HG03097 (cell line): Measurements from ENCODE around the gene HABP4.

Experiments used
- ATAC-seq: cut with Tn5 transposase; IDR thresholded peaks from one replicate; pipeline ENCODE4 v1.9.1; 2021; ENCODE audit not compliant: unreplicated experiment, low FRiP score

The HABP4 gene, protein sequence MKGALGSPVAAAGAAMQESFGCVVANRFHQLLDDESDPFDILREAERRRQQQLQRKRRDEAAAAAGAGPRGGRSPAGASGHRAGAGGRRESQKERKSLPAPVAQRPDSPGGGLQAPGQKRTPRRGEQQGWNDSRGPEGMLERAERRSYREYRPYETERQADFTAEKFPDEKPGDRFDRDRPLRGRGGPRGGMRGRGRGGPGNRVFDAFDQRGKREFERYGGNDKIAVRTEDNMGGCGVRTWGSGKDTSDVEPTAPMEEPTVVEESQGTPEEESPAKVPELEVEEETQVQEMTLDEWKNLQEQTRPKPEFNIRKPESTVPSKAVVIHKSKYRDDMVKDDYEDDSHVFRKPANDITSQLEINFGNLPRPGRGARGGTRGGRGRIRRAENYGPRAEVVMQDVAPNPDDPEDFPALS

DNA sequence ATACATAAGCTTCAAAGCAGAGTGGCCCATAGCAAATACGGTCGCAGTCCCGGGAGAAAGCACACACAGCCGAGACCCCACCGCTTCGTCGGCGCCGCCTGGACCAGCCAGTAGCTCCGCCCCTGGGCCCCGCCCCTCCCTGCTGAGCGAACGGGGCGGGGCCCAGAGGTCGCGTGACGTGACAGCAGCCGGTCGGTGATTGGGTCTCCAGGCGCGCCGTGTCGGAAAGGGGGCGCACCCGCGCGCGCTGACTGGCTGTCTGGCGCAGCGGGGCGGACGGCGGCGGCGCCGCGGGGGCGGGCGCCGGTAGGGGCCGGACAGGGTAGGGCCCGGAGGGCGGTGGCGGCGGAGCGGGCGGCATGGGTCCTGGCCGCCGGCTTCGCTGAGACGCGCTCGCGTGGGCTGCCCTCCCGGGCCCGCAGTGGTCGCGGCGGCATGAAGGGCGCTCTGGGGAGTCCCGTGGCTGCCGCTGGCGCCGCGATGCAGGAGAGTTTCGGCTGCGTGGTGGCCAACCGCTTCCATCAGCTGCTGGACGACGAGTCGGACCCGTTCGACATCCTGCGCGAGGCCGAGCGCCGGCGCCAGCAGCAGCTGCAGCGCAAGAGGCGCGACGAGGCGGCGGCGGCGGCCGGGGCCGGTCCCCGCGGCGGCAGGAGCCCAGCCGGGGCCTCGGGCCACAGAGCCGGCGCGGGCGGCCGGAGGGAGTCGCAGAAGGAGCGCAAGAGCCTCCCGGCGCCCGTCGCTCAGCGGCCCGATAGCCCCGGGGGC, at the start of gene HABP4:
TSS of gene HABP4 (plus strand) at position 325 of the 768 bp plus-strand sequence. CDS start at position 436, 111 bp downstream.
- ATAC-seq: peak; percentile 94

- no peak for ATAC-seq
Measured at GRCh38 chr9:96408409-96409280, 41.3 kb upstream of the HABP4 start.

GRCh38 chr9:96411129-96411838, 38.7 kb upstream of the HABP4 start:
- no peak for ATAC-seq

DNA sequence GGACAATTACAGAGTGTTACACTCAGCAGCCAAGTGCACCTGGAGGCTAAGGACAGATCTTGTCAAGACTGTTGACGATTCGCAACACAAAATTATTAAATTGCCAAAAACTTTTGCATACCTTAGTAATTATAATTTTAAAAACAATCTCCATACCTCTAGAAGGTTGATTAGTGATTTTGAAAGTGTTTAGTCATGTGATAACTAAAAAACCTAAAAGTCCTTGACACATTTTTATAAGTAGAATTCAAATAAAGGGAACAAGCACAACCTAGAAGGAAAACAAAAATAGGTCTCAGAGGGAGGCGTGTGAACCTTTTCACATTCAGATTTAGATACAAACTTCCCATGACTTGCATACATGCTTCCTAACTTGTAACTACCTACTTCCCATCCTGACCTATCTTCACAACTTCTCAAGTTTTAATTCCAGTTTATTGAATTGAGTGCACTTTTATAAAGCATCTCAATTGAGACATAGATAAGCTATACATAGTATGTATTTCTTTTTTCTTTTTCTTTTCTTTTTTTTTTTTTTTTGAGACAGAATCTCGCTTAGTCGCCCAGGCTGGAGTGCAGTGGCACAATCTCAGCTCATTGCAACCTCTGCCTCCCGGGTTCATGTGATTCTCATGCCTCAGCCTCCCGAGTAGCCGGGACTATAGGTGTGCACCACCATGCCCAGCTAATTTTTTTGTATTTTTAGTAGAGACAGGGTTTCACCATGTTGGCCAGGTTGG, 37.6 kb upstream of the HABP4 start:
- no peak for ATAC-seq

GRCh38 chr9:96413302-96414221, 36.4 kb upstream of the HABP4 start:
- ATAC-seq: no peak

- ATAC-seq: peak; percentile 15
Measured at GRCh38 chr9:96417051-96417586, 32.9 kb upstream of the HABP4 start.

- ATAC-seq: no peak
Measured at GRCh38 chr9:96417661-96418082, 32.3 kb upstream of the HABP4 start.

DNA sequence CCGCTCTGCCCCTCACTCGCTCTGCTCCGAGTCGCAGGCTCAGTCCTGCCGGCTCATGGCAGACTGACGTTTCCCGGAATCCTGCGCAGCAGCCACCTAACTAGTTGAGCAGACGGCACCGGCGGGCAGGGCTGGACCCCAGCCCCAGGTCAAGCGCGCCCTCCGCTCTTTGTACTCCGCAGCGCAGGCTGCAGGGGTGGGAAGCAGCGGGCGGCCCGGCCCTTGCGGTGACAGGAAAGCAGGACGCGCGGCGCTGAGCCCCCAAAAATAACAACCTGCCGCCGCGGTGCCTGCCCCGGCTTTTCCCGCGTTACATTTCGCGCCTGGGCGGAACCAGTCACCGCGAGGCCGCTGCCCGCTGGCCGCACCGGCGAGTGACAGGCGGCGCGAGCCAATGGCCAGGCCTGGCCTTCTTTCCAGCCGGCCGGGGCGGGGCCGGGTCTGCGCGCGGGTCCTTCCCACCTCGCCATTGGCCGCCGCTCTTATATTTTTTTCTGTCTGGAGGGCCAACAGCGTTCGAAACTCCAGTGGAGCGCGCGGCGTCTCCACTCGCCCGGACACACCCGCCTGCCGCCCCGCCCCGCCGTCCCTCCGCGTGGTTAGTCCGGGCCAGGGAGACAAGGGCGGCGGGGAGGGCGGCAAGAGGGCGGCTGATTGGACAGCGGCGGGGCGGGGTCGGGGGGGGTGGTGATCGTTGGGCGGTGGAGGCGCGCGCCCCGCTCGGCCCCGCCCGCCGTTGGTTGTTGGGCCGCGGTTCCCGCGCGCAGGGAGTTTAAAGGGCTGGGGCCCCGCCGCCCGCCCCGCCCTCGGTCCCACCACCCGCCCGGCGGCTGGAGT, 31.7 kb upstream of the HABP4 start, which contains the start of gene ZNF367:
TSS of gene ZNF367 (minus strand) at position 288 of the 837 bp plus-strand sequence. CDS start 338 bp downstream, outside the sequence.
- ATAC-seq: peak; percentile 59

- peak; percentile 28 for ATAC-seq
Measured at GRCh38 chr9:96418920-96419690, 30.9 kb upstream of the HABP4 start.

- no peak for ATAC-seq
Measured at GRCh38 chr9:96419691-96419969, 30.3 kb upstream of the HABP4 start.

- ATAC-seq: no peak
Measured at GRCh38 chr9:96420468-96421219, 29.3 kb upstream of the HABP4 start.

- ATAC-seq: no peak
Measured at GRCh38 chr9:96423322-96423984, 26.5 kb upstream of the HABP4 start.

- ATAC-seq: no peak
Measured at GRCh38 chr9:96423985-96424336, 26.0 kb upstream of the HABP4 start.

GRCh38 chr9:96425500-96426169, 24.3 kb upstream of the HABP4 start:
- no peak for ATAC-seq

GRCh38 chr9:96429732-96430131, 20.2 kb upstream of the HABP4 start:
- ATAC-seq: no peak
